Hindlimb muscle (tissue), 1 donor: ENCODE data around the gene CHRNG. TPM values are rescaled to one million over a fixed set of nuclear protein-coding genes. Genes with fewer than 3 reads are reported as not detected.

Source experiments
- DNase-seq: peaks from one replicate; pipeline ENCODE4 v3.0.0-alpha.2; 2013
- polyA plus RNA-seq: library from polyadenylated mRNA; unstranded; fragments of 120-200 nt; gene quantifications from one replicate; pipeline ENCODE4 v1.2.1, GENCODE V29; 2013; ENCODE audit not compliant: insufficient read length

CHRNG gene
- 167 TPM for polyA plus RNA-seq

GRCh38 chr2:232539298-232540231 is at the start of gene CHRNG:
CHRNG (plus strand) TSS chr2:232539692; CDS start chr2:232539748, 56 bp downstream.
- peak; percentile 36 for DNase-seq

GRCh38 chr2:232490221-232491138 is 49.0 kb upstream of the CHRNG start:
- DNase-seq = no peak

- no peak for DNase-seq
Observed at GRCh38 chr2:232491139-232491780, 48.2 kb upstream of the CHRNG start.

- no peak for DNase-seq
Observed at GRCh38 chr2:232492236-232492848, 47.1 kb upstream of the CHRNG start.

- no peak for DNase-seq
Observed at GRCh38 chr2:232492963-232493700, 46.4 kb upstream of the CHRNG start.

GRCh38 chr2:232493701-232494474 is 45.6 kb upstream of the CHRNG start:
- no peak for DNase-seq

GRCh38 chr2:232494542-232494941 is 45.0 kb upstream of the CHRNG start:
- DNase-seq = no peak

GRCh38 chr2:232495292-232495691 is 44.2 kb upstream of the CHRNG start:
- no peak for DNase-seq

GRCh38 chr2:232496501-232497270 is 42.8 kb upstream of the CHRNG start:
- no peak for DNase-seq

- no peak for DNase-seq
Observed at GRCh38 chr2:232497348-232497747, 42.1 kb upstream of the CHRNG start.

GRCh38 chr2:232498452-232498851 is 41.0 kb upstream of the CHRNG start:
- no peak for DNase-seq

- no peak for DNase-seq
Observed at GRCh38 chr2:232501331-232501771, 38.1 kb upstream of the CHRNG start.

GRCh38 chr2:232501794-232502390 is 37.6 kb upstream of the CHRNG start:
- no peak for DNase-seq

- DNase-seq = no peak
Observed at GRCh38 chr2:232502511-232502910, 37.0 kb upstream of the CHRNG start.

- DNase-seq = no peak
Observed at GRCh38 chr2:232502911-232503808, 36.3 kb upstream of the CHRNG start.

- no peak for DNase-seq
Observed at GRCh38 chr2:232503809-232504323, 35.6 kb upstream of the CHRNG start.

GRCh38 chr2:232504438-232504837 is 35.1 kb upstream of the CHRNG start:
- DNase-seq = no peak

- DNase-seq = no peak
Observed at GRCh38 chr2:232505856-232506255, 33.6 kb upstream of the CHRNG start.
